H1 (cell line): Measurements from ENCODE around the gene PRPF40B. TPM values are rescaled to one million over a fixed set of nuclear protein-coding genes. Genes with fewer than 3 reads are reported as not detected.

ENCODE experiments used
- RXRA ChIP-seq: IDR thresholded peaks from 2 replicates; pipeline ENCODE4 v1.6.1; 2011; ENCODE audit warnings: low read depth, mild to moderate bottlenecking, low read length, moderate library complexity; ENCODE audit not compliant: insufficient read depth
- polyA plus RNA-seq, 7 experiments: library from polyadenylated mRNA; depleted of rRNA in 3 of 7; stranded (reverse) in 5 of 7; unstranded in 2 of 7; fragments of >200 nt in 5 of 7; fragments of 200-250 nt in 2 of 7; gene quantifications; 1 replicate in 5 of 7; 2 replicates in 1 of 7; 4 replicates in 1 of 7; pipeline versions ENCODE4 v1.2.1 to v1.2.3, GENCODE V29; 2011 to 2013; ENCODE audit warnings: missing spikeins in 2 of 7, mixed read lengths in 2 of 7
- total RNA-seq: library from RNA; stranded (reverse); fragmentation: NEBNext Ultra II Directional; extraction: Animal tissue kit (Norgen Biotek cat#: 25700); gene quantifications from 2 replicates; pipeline ENCODE4 v1.2.1, GENCODE V29; 2021
- TF ChIP-seq, protein P1 (sequence below), 3 experiments: IDR thresholded peaks; 1 replicate in 2 of 3; 2 replicates in 1 of 3; pipeline versions ENCODE4 v1.5.1 to v1.6.1; 2011; ENCODE audit warnings: low read length in 3 of 3, mild to moderate bottlenecking in 3 of 3, inconsistent platforms in 2 of 3, low read depth in 1 of 3, moderate library complexity in 1 of 3; ENCODE audit not compliant: insufficient read depth in 1 of 3; ENCODE audit errors: control extremely low read depth in 1 of 3

The PRPF40B gene
- total and polyA plus RNA-seq, 2 of the 8 experiments (the other 6 are each of a cell fraction or from before 2014, with no cell fraction given), result 14.4 to 24.4 TPM

DNA sequence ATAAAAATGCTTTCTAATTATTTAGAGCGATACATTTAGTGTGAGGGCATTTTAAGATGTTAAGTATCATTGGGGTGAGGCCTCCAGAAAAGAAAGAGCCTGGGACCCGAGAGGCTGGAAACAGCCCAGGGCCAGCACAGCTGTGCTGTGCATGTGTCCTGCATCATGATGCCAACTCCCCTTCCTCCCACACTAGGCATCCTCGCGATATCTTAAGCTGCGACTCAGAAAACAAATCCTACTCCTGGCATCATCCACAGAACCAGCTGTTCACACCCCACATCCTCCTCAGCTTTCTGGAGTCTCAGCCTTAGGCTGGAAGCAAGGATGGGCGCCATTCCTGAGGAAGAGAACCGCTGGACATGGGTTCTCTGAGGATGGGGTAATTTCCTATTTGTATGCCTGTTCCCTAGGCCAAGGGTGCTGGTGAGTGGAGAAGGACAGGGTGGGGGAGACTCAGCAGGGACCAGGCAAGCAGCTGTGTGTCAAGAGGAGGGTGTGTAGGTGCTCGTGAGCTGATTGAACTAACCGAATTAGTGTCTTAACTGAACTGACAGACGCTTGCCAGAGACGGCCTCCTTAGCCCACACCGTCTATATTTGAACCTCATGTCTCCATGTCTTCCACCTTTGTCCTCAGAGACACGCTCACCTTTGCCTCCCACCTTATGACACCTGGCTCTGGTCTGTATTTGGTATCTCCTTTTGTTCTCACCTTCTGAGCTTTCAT lies 39.8 kb upstream of the PRPF40B start (continued):
- TF ChIP-seq, protein P1, sequence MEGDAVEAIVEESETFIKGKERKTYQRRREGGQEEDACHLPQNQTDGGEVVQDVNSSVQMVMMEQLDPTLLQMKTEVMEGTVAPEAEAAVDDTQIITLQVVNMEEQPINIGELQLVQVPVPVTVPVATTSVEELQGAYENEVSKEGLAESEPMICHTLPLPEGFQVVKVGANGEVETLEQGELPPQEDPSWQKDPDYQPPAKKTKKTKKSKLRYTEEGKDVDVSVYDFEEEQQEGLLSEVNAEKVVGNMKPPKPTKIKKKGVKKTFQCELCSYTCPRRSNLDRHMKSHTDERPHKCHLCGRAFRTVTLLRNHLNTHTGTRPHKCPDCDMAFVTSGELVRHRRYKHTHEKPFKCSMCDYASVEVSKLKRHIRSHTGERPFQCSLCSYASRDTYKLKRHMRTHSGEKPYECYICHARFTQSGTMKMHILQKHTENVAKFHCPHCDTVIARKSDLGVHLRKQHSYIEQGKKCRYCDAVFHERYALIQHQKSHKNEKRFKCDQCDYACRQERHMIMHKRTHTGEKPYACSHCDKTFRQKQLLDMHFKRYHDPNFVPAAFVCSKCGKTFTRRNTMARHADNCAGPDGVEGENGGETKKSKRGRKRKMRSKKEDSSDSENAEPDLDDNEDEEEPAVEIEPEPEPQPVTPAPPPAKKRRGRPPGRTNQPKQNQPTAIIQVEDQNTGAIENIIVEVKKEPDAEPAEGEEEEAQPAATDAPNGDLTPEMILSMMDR (IDR thresholded peaks at IDR 0.05; ENCODE audit: control extremely low read depth in 1 of 3, insufficient read depth in 1 of 3, low read depth in 1 of 3, low read length in 3 of 3), result no peak
- TF ChIP-seq RXRA, result no peak
